Ascending aorta (tissue), 2 donors: Measurements from ENCODE around the gene ETV6. TPM values are rescaled to one million over a fixed set of nuclear protein-coding genes. Genes with fewer than 3 reads are reported as not detected.

Source experiments
- DNase-seq, 2 donors: peaks; one replicate each; pipeline ENCODE4 v3.0.0-alpha.2; 2019; ENCODE audit warnings: low spot score in 2 of 2
- H3K27ac ChIP-seq, 2 donors: fragments of 200-600 bp; sonication (generic); one replicate each; pipeline ENCODE4 v1.5.1; 2016 to 2017; ENCODE audit warnings: mild to moderate bottlenecking in 1 of 2
- H3K27me3 ChIP-seq: fragments of 200-600 bp; sonication (generic); one replicate; pipeline ENCODE4 v1.5.1; 2017
- H3K36me3 ChIP-seq, 2 donors: fragments of 200-600 bp; sonication (generic); one replicate each; pipeline ENCODE4 v1.5.1; 2016
- H3K4me1 ChIP-seq, 2 donors: fragments of 200-600 bp; sonication (generic); one replicate each; pipeline ENCODE4 v1.5.1; 2016 to 2017; ENCODE audit warnings: mild to moderate bottlenecking in 1 of 2
- H3K4me3 ChIP-seq, 2 donors: fragments of 200-600 bp; sonication (generic); one replicate each; pipeline ENCODE4 v1.5.1; 2016 to 2017; ENCODE audit warnings: mild to moderate bottlenecking in 1 of 2
- H3K9me3 ChIP-seq, 2 donors: fragments of 200-600 bp; sonication (generic); one replicate each; pipeline ENCODE4 v1.5.1; 2016
- CTCF ChIP-seq, 3 experiments: fragments of 200-600 bp in 2 of 3; fragments of 450-650 bp in 1 of 3; sonication (generic) in 2 of 3; IDR thresholded peaks; one replicate each; pipeline ENCODE4 v1.5.1; 2016 to 2019; ENCODE audit warnings: antibody characterized with exemption in 3 of 3, mild to moderate bottlenecking in 1 of 3, moderate library complexity in 1 of 3
- intact Hi-C: fragments of 100-400 bp; cut with DNase I; formaldehyde crosslinking; loops from one replicate; pipeline ENCODE4 v1.15.1; 2023
- total RNA-seq: library from RNA; depleted of rRNA; stranded (reverse); fragments of >200 nt; gene quantifications from one replicate; pipeline ENCODE4 v1.1.0, GENCODE V29; 2016

The ETV6 gene
- total RNA-seq, 1 donor from 2014 or later = 21.6 TPM

- TF ChIP-seq CTCF (IDR thresholded peaks at IDR 0.05) = no peak
- Histone ChIP-seq H3K4me1 (peaks cover 3 to 42% of the 10 kb centered on the region in 2 donors), H3K27ac (peak overlapping the region in 1 of 2 donors; percentile 48), H3K27me3 (no peaks in the 10 kb centered on the region), H3K36me3 (no peaks in the 10 kb centered on the region), H3K9me3 (no peaks in the 10 kb centered on the region), H3K4me3 (no peak overlapping the region)
- DNase-seq = no peak
- intact Hi-C loops = loop anchor here (2.0 kb wide), 1 partner anchor 44 kb away; no protein-coding TSS in a partner anchor
Observed at GRCh38 chr12:11694528-11694927, 45.1 kb downstream of the ETV6 start.

GRCh38 chr12:11695321-11695720 is 45.8 kb downstream of the ETV6 start:
- peak in 1 of 3 experiments; percentile 4 for TF ChIP-seq CTCF (IDR thresholded peaks at IDR 0.05)
- Histone ChIP-seq H3K36me3 (no peaks in the 10 kb centered on the region), H3K4me1 (peaks cover 3 to 46% of the 10 kb centered on the region in 2 donors), H3K9me3 (no peaks in the 10 kb centered on the region), H3K27ac (peak overlapping the region; percentile 29 to 48), H3K4me3 (no peak overlapping the region), H3K27me3 (no peaks in the 10 kb centered on the region)
- intact Hi-C loops = loop anchor here (2.0 to 5.0 kb wide), 3 partner anchors 45 to 87 kb away; no protein-coding TSS in a partner anchor
- DNase-seq = peak in 1 of 2 donors; percentile 81

- H3K4me1 ChIP-seq = peaks cover 3 to 50% of the 10 kb centered on the region in 2 donors
Observed at GRCh38 chr12:11696084-11696483, 46.6 kb downstream of the ETV6 start.

GRCh38 chr12:11697131-11697530 is 47.7 kb downstream of the ETV6 start:
- no peak for TF ChIP-seq CTCF (IDR thresholded peaks at IDR 0.05)
- H3K9me3 ChIP-seq = no peaks in the 10 kb centered on the region
- H3K27ac ChIP-seq = peak overlapping the region; percentile 48 to 69
- intact Hi-C loops = loop anchor here (5.0 kb wide), 2 partner anchors 60 to 85 kb away; no protein-coding TSS in a partner anchor
- H3K27me3 ChIP-seq = no peaks in the 10 kb centered on the region
- no peaks in the 10 kb centered on the region for H3K36me3 ChIP-seq
- H3K4me1 ChIP-seq = peaks cover 3 to 58% of the 10 kb centered on the region in 2 donors
- no peak for DNase-seq
- no peak overlapping the region for H3K4me3 ChIP-seq

More at GRCh38 chr12:11696084-11696483, 46.6 kb downstream of the ETV6 start:
- H3K4me3 ChIP-seq = no peak overlapping the region
- H3K36me3 ChIP-seq = no peaks in the 10 kb centered on the region
- no peak for DNase-seq
- peak overlapping the region; percentile 48 to 69 for H3K27ac ChIP-seq
- intact Hi-C loops = loop anchor here (5.0 kb wide), 2 partner anchors 61 to 86 kb away; no protein-coding TSS in a partner anchor
- no peaks in the 10 kb centered on the region for H3K27me3 ChIP-seq
- no peak for TF ChIP-seq CTCF (IDR thresholded peaks at IDR 0.05)
- H3K9me3 ChIP-seq = no peaks in the 10 kb centered on the region

- TF ChIP-seq CTCF (IDR thresholded peaks at IDR 0.05) = no peak
- Histone ChIP-seq H3K27me3 (no peaks in the 10 kb centered on the region), H3K9me3 (no peaks in the 10 kb centered on the region), H3K36me3 (no peaks in the 10 kb centered on the region), H3K4me3 (no peak overlapping the region), H3K27ac (peak overlapping the region; percentile 48 to 69), H3K4me1 (peaks cover 3 to 58% of the 10 kb centered on the region in 2 donors)
- peak in 1 of 2 donors; percentile 79 for DNase-seq
- intact Hi-C loops = loop anchor here (5.0 kb wide), 2 partner anchors 59 to 84 kb away; no protein-coding TSS in a partner anchor
Observed at GRCh38 chr12:11697670-11698387, 48.4 kb downstream of the ETV6 start.
